K562 (cell line): Measurements from ENCODE around the gene USH1G. TPM values are rescaled to one million over a fixed set of nuclear protein-coding genes. Genes with fewer than 3 reads are reported as not detected.
A peak's percentile ranks its signal among the peaks of the same experiment; 100 is the strongest.

Source experiments
- FOXK1 ChIP-seq: sonication (generic); formaldehyde crosslinking; IDR thresholded peaks from 2 replicates; pipeline ENCODE4 v1.8.0; 2022; ENCODE audit warnings: missing genetic modification reagents, mild to moderate bottlenecking, borderline replicate concordance
- GATAD2A ChIP-seq: fragments of 450-650 bp; IDR thresholded peaks from 2 replicates; pipeline ENCODE4 v1.6.1; 2017
- HDAC1 ChIP-seq, 2 experiments: fragments of 450-650 bp; IDR thresholded peaks; 2 replicates each; pipeline ENCODE4 v1.6.1; 2016 to 2017; ENCODE audit warnings: inconsistent platforms in 1 of 2, mild to moderate bottlenecking in 1 of 2, moderate library complexity in 1 of 2
- HEY1 ChIP-seq: fragments of 250-450 bp; sonication (Bioruptor Pico); IDR thresholded peaks from 2 replicates; pipeline ENCODE4 v1.5.0; 2020; ENCODE audit warnings: mild to moderate bottlenecking, moderate library complexity, borderline replicate concordance
- HOMEZ ChIP-seq: fragments of 250-450 bp; sonication (Bioruptor Pico); IDR thresholded peaks from 2 replicates; pipeline ENCODE4 v1.4.0; 2020; ENCODE audit warnings: mild to moderate bottlenecking, moderate library complexity
- JUNB ChIP-seq: fragments of 450-650 bp; formaldehyde crosslinking; conservative IDR thresholded peaks from 2 replicates; pipeline ENCODE4 v1.4.0; 2020; ENCODE audit warnings: mild to moderate bottlenecking
- NCOA6 ChIP-seq: fragments of 450-650 bp; IDR thresholded peaks from 2 replicates; pipeline ENCODE4 v1.6.1; 2017; ENCODE audit warnings: mild to moderate bottlenecking
- NFATC3 ChIP-seq: fragments of 450-650 bp; IDR thresholded peaks from 2 replicates; pipeline ENCODE4 v1.6.1; 2017; ENCODE audit warnings: mild to moderate bottlenecking
- NRF1 ChIP-seq, 2 experiments: fragments of 450-650 bp; IDR thresholded peaks in 1 of 2; conservative IDR thresholded peaks in 1 of 2; 2 replicates each; pipeline ENCODE4 v1.6.1; 2014; ENCODE audit warnings: mild to moderate bottlenecking in 2 of 2
- PATZ1 ChIP-seq: fragments of 250-450 bp; sonication (Bioruptor Pico); IDR thresholded peaks from 2 replicates; pipeline ENCODE4 v1.5.0; 2020; ENCODE audit warnings: mild to moderate bottlenecking, borderline replicate concordance
- POLR2A ChIP-seq: fragments of 450-650 bp; conservative IDR thresholded peaks from 2 replicates; pipeline ENCODE4 v1.6.1; 2016
- SETDB1 ChIP-seq: IDR thresholded peaks from one replicate; pipeline ENCODE4 v1.6.1; 2012; ENCODE audit warnings: low read length, control low read depth, inconsistent platforms
- SRSF1 ChIP-seq: fragments of 200-400 bp; formaldehyde crosslinking; IDR thresholded peaks from 2 replicates; pipeline ENCODE4 v1.6.1; 2017; ENCODE audit warnings: mild to moderate bottlenecking, low read depth, low read length, moderate library complexity
- THRAP3 ChIP-seq: fragments of 450-650 bp; IDR thresholded peaks from 2 replicates; pipeline ENCODE4 v1.6.1; 2016; ENCODE audit warnings: mild to moderate bottlenecking, inconsistent platforms, borderline replicate concordance
- ZEB2 ChIP-seq: fragments of 450-650 bp; IDR thresholded peaks from 2 replicates; pipeline ENCODE4 v1.6.1; 2016
- ZFP1 ChIP-seq: fragments of 450-650 bp; formaldehyde crosslinking; IDR thresholded peaks from 2 replicates; pipeline ENCODE4 v1.4.0; 2020; ENCODE audit warnings: mild to moderate bottlenecking, mixed read lengths
- ZMIZ1 ChIP-seq, 2 experiments: fragments of 150-350 bp in 1 of 2; IDR thresholded peaks; 2 replicates each; pipeline ENCODE4 v1.6.1; 2012 to 2016; ENCODE audit warnings: low read depth in 2 of 2, low read length in 2 of 2, mild to moderate bottlenecking in 1 of 2, moderate library complexity in 1 of 2
- ZNF398 ChIP-seq: fragments of 250-450 bp; sonication (Bioruptor Pico); IDR thresholded peaks from 2 replicates; pipeline ENCODE4 v1.8.0; 2021; ENCODE audit warnings: moderate library complexity, mild to moderate bottlenecking, inconsistent platforms
- ZNF511 ChIP-seq: sonication (generic); formaldehyde crosslinking; IDR thresholded peaks from 2 replicates; pipeline ENCODE4 v1.8.0; 2022; ENCODE audit warnings: mild to moderate bottlenecking, missing genetic modification reagents
- polyA plus RNA-seq, 8 experiments: library from polyadenylated mRNA; depleted of rRNA in 4 of 8; stranded (reverse) in 5 of 8; unstranded in 3 of 8; fragments of >200 nt; fragmentation: Nextera tagmentation in 2 of 8; fragmentation: Illumina TruSeq in 1 of 8; extraction: Ambion mirVana in 2 of 8; extraction: Trizol in 1 of 8; gene quantifications; 2 replicates each; pipeline versions ENCODE4 v1.2.1 to v1.2.3, GENCODE V29; 2011 to 2014; ENCODE audit warnings: inconsistent platforms in 1 of 8, missing spikeins in 1 of 8
- total RNA-seq, 7 experiments: library from RNA; depleted of rRNA in 6 of 7; stranded (reverse); fragments of >200 nt in 6 of 7; fragmentation: Illumina TruSeq in 2 of 7; extraction: Trizol in 2 of 7; gene quantifications; 2 replicates each; pipeline versions ENCODE4 v1.2.1 to v1.2.3, GENCODE V29; 2011 to 2021; ENCODE audit warnings: low replicate concordance in 1 of 7

The USH1G gene
- total and polyA plus RNA-seq, 9 of the 15 experiments (the other 6 are each of a cell fraction or from before 2014, with no cell fraction given) = 0.22 to 1.00 (median 0.64) TPM; not detected in 2

- TF ChIP-seq HDAC1 (IDR thresholded peaks at IDR 0.05) (no peak), NRF1 (conservative IDR thresholded peaks at IDR 0.05 in 1 of 2, IDR thresholded peaks at IDR 0.05 in 1 of 2) (no peak), NCOA6 (no peak), ZNF398 (no peak), ZNF511 (CRISPR knock-in tag) (no peak), GATAD2A (no peak), HOMEZ (CRISPR knock-in tag) (0 out of 2 replicates have a peak, but pooled peaks have one; percentile 6), SRSF1 (no peak), THRAP3 (no peak), POLR2A (no peak), SETDB1 (no peak), PATZ1 (CRISPR knock-in tag) (no peak), ZEB2 (no peak), ZMIZ1 (IDR thresholded peaks at IDR 0.05; ENCODE audit: low read depth in 2 of 2, low read length in 2 of 2) (0 out of 4 replicates have a peak, but pooled peaks of 1 of the 2 experiments have one; percentile 15), HEY1 (CRISPR knock-in tag) (no peak), JUNB (no peak), NFATC3 (no peak), FOXK1 (CRISPR knock-in tag) (no peak), ZFP1 (no peak)
These were observed 47.7 kb downstream of the USH1G start (continued) for GRCh38 chr17:74875155-74875976.
